PC-9 (cell line): Measurements from ENCODE around the gene RNF13. TPM values are rescaled to one million over a fixed set of nuclear protein-coding genes. Genes with fewer than 3 reads are reported as not detected.

ENCODE experiments used
- BruUV-seq: library from RNA; stranded (reverse); fragments of 400-500 nt; replicated peaks from 2 replicates; lab custom pipeline; 2021; lab: Mats Ljungman, UMichigan
- CTCF ChIA-PET: fragments of 300-600 bp; sonication (Branson Sonifier 250); formaldehyde crosslinking; loops from one replicate; lab custom pipeline; 2022; ENCODE audit warnings: antibody characterized with exemption; lab: Charles Lee
- POLR2A ChIA-PET: fragments of 300-600 bp; sonication (Branson Sonifier 250); formaldehyde crosslinking; loops from one replicate; lab custom pipeline; 2022; ENCODE audit warnings: antibody characterized with exemption; ENCODE audit not compliant: unreplicated experiment; lab: Charles Lee
- DNase-seq, 2 experiments: peaks; one replicate each; pipeline versions ENCODE4 v3.0.0 to v3.0.0-alpha.2; 2015 to 2022; ENCODE audit warnings: mixed read lengths in 1 of 2
- H2AFZ ChIP-seq: fragments of 200-600 bp; sonication (generic); 2 replicates; pipeline ENCODE4 v1.8.1; 2017; ENCODE audit warnings: antibody characterized with exemption
- H3F3A ChIP-seq: fragments of 200-600 bp; sonication (generic); 2 replicates; pipeline ENCODE4 v1.8.1; 2017; ENCODE audit warnings: antibody characterized with exemption, mild to moderate bottlenecking, low read depth; ENCODE audit not compliant: insufficient read depth
- H3K27ac ChIP-seq: fragments of 200-600 bp; sonication (generic); 2 replicates; pipeline ENCODE4 v1.6.1; 2016; ENCODE audit warnings: mixed run types
- H3K27me3 ChIP-seq: fragments of 200-600 bp; sonication (generic); 2 replicates; pipeline ENCODE4 v1.6.1; 2016; ENCODE audit warnings: low read depth, mixed run types; ENCODE audit not compliant: insufficient read depth
- H3K36me3 ChIP-seq: fragments of 200-600 bp; sonication (generic); 2 replicates; pipeline ENCODE4 v1.6.1; 2016; ENCODE audit warnings: low read depth, mixed run types
- H3K4me1 ChIP-seq: fragments of 200-600 bp; sonication (generic); replicated peaks from 2 replicates; pipeline ENCODE4 v1.6.1; 2016; ENCODE audit warnings: mixed run types; ENCODE audit not compliant: insufficient read depth
- H3K4me2 ChIP-seq: fragments of 200-600 bp; sonication (generic); 2 replicates; pipeline ENCODE4 v1.6.1; 2017; ENCODE audit warnings: mixed run types
- H3K4me3 ChIP-seq: fragments of 200-600 bp; sonication (generic); 2 replicates; pipeline ENCODE4 v1.6.1; 2016; ENCODE audit warnings: mixed run types
- H3K79me2 ChIP-seq: fragments of 200-600 bp; sonication (generic); 2 replicates; pipeline ENCODE4 v1.6.1; 2017; ENCODE audit warnings: low read depth, mixed run types
- H3K9me2 ChIP-seq: fragments of 200-600 bp; sonication (generic); 2 replicates; pipeline ENCODE4 v1.8.1; 2017; ENCODE audit warnings: mild to moderate bottlenecking; ENCODE audit not compliant: insufficient read depth
- H3K9me3 ChIP-seq: fragments of 200-600 bp; sonication (generic); 2 replicates; pipeline ENCODE4 v1.8.1; 2016; ENCODE audit warnings: low read depth; ENCODE audit not compliant: insufficient read depth
- H4K20me1 ChIP-seq: fragments of 200-600 bp; sonication (generic); 2 replicates; pipeline ENCODE4 v1.8.1; 2017; ENCODE audit not compliant: insufficient read depth
- EZH2 ChIP-seq: fragments of 200-600 bp; sonication (generic); IDR thresholded peaks from 2 replicates; pipeline ENCODE4 v1.8.0; 2017; ENCODE audit warnings: antibody characterized with exemption, low read depth
- intact Hi-C: fragments of 100-400 bp; cut with micrococcal nuclease; formaldehyde crosslinking; loops from one replicate; pipeline ENCODE4 v1.10.0; 2022; ENCODE audit not compliant: unreplicated experiment
- total RNA-seq: library from RNA; stranded (reverse); gene quantifications from 2 replicates; pipeline ENCODE4 v1.2.3, GENCODE V29; 2021
- TF ChIP-seq, protein P1 (sequence below): fragments of 200-600 bp; sonication (generic); conservative IDR thresholded peaks from 2 replicates; pipeline ENCODE4 v1.6.1; 2017; ENCODE audit warnings: mixed run types, antibody characterized with exemption, mild to moderate bottlenecking, moderate library complexity

RNF13 gene
- total RNA-seq, 1 experiment from 2014 or later = 65.0 TPM

- no TSS peak for BruUV-seq
- H3K27me3 ChIP-seq = no peaks in the 10 kb centered on the region
- ChIA-PET CTCF (interaction anchor here (1.2 kb wide), 1 partner anchor 35 kb away, joined by 4 read pairs; no protein-coding TSS in a partner anchor), POLR2A (no interaction called here)
- H3K9me2 ChIP-seq = no peaks in the 10 kb centered on the region
- H2AFZ ChIP-seq = no peak overlapping the region
- no peak for TF ChIP-seq EZH2
- TF ChIP-seq, protein P1, sequence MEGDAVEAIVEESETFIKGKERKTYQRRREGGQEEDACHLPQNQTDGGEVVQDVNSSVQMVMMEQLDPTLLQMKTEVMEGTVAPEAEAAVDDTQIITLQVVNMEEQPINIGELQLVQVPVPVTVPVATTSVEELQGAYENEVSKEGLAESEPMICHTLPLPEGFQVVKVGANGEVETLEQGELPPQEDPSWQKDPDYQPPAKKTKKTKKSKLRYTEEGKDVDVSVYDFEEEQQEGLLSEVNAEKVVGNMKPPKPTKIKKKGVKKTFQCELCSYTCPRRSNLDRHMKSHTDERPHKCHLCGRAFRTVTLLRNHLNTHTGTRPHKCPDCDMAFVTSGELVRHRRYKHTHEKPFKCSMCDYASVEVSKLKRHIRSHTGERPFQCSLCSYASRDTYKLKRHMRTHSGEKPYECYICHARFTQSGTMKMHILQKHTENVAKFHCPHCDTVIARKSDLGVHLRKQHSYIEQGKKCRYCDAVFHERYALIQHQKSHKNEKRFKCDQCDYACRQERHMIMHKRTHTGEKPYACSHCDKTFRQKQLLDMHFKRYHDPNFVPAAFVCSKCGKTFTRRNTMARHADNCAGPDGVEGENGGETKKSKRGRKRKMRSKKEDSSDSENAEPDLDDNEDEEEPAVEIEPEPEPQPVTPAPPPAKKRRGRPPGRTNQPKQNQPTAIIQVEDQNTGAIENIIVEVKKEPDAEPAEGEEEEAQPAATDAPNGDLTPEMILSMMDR = no peak
- H3K79me2 ChIP-seq = no peaks in the 10 kb centered on the region
- no peak overlapping the region for H3K4me2 ChIP-seq
- intact Hi-C loops = no loop called here
- no peaks in the 10 kb centered on the region for H3K36me3 ChIP-seq
- H3K4me1 ChIP-seq = no peaks in the 10 kb centered on the region; the same call in 1 of the 2 replicates
- no peaks in the 10 kb centered on the region for H4K20me1 ChIP-seq
- no peak overlapping the region for H3K27ac ChIP-seq
- DNase-seq = no peak
- H3K9me3 ChIP-seq = no peaks in the 10 kb centered on the region
- H3K4me3 ChIP-seq = no peak overlapping the region
- H3F3A ChIP-seq = no peaks in the 10 kb centered on the region
These were observed 11.8 kb upstream of the RNF13 start for GRCh38 chr3:149801195-149801594.

DNA sequence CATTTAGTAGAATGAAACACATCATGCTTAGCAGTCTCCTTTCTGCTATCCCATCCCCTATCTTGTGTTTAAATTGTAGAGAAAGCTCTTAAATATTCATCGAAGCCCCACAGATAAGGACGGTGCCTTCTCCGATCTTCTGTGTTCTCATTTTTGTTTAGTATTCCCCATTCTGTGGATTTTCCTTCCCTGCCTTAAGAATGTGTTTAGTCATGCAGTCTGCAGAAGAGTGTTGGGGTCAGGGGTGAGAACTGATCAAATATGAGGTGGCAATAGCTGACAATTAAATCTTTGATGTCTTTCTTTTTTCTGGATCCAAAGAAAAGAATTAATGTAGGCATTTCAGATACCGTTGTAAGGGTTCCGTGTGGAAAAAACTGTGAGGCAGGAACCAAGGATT is 11.4 kb upstream of the RNF13 start:
- H3K4me1 ChIP-seq = no peaks in the 10 kb centered on the region; the same call in 1 of the 2 replicates
- no peaks in the 10 kb centered on the region for H3K36me3 ChIP-seq
- H4K20me1 ChIP-seq = no peaks in the 10 kb centered on the region
- no TSS peak for BruUV-seq
- DNase-seq = no peak
- no peak overlapping the region; the same call in 1 of the 2 replicates for H2AFZ ChIP-seq
- intact Hi-C loops = no loop called here
- no peaks in the 10 kb centered on the region for H3K27me3 ChIP-seq
- H3K9me2 ChIP-seq = no peaks in the 10 kb centered on the region
- H3K27ac ChIP-seq = no peak overlapping the region
- CTCF ChIA-PET = interaction anchor here (0.6 to 1.2 kb wide), 2 partner anchors 36 to 612 kb away, joined by 3 to 4 read pairs; no protein-coding TSS in a partner anchor
- TF ChIP-seq EZH2 = no peak
- TF ChIP-seq, protein P1 = no peak
- no peaks in the 10 kb centered on the region for H3K79me2 ChIP-seq
- POLR2A ChIA-PET = no interaction called here
- no peaks in the 10 kb centered on the region for H3F3A ChIP-seq
- H3K4me3 ChIP-seq = no peak overlapping the region
- no peak overlapping the region for H3K4me2 ChIP-seq
- H3K9me3 ChIP-seq = no peaks in the 10 kb centered on the region

GRCh38 chr3:149806171-149806778 is 6.7 kb upstream of the RNF13 start:
- Histone ChIP-seq H3K4me3 (no peak overlapping the region), H3F3A (no peaks in the 10 kb centered on the region), H3K9me2 (no peaks in the 10 kb centered on the region), H4K20me1 (no peaks in the 10 kb centered on the region), H3K79me2 (no peaks in the 10 kb centered on the region), H2AFZ (no peak overlapping the region), H3K27me3 (no peaks in the 10 kb centered on the region), H3K27ac (no peak overlapping the region), H3K36me3 (no peaks in the 10 kb centered on the region), H3K4me2 (no peak overlapping the region), H3K9me3 (no peaks in the 10 kb centered on the region), H3K4me1 (peaks cover 6% of the 10 kb centered on the region)
- no peak for TF ChIP-seq EZH2
- DNase-seq = no peak
- ChIA-PET CTCF (no interaction called here), POLR2A (no interaction called here)
- intact Hi-C loops = no loop called here
- BruUV-seq = no TSS peak
